Neural cell (in vitro differentiated cells): ENCODE data around the gene SLC5A5. TPM values are rescaled to one million over a fixed set of nuclear protein-coding genes. Genes with fewer than 3 reads are reported as not detected.

Experiments
- H2AFZ ChIP-seq: fragments of 200-600, 300-800 bp; sonication (generic), shearing (Covaris generic); 2 replicates; pipeline ENCODE4 v1.6.0; 2014; ENCODE audit warnings: low read depth, mild to moderate bottlenecking, antibody characterized with exemption, low read length, moderate library complexity
- H3F3A ChIP-seq: fragments of 200-600 bp; shearing (Covaris generic); 2 replicates; pipeline ENCODE4 v1.6.1; 2016; ENCODE audit warnings: mild to moderate bottlenecking, moderate library complexity, mixed read lengths, antibody characterized with exemption, low read length; ENCODE audit not compliant: insufficient read depth, poor library complexity, severe bottlenecking
- H3K27ac ChIP-seq: fragments of 200-600, 300-800 bp; sonication (generic), shearing (Covaris generic); 2 replicates; pipeline ENCODE4 v1.5.1; 2014; ENCODE audit warnings: mild to moderate bottlenecking, low read length, moderate library complexity
- H3K27me3 ChIP-seq: fragments of 300-800, 200-600 bp; sonication (generic), shearing (Covaris generic); 2 replicates; pipeline ENCODE4 v1.6.0; 2014; ENCODE audit warnings: mild to moderate bottlenecking, low read depth, low read length, moderate library complexity; ENCODE audit not compliant: insufficient read depth
- H3K36me3 ChIP-seq: fragments of 300-800, 200-600 bp; sonication (generic), shearing (Covaris generic); 2 replicates; pipeline ENCODE4 v1.5.1; 2014; ENCODE audit warnings: mild to moderate bottlenecking, antibody characterized with exemption, low read length, moderate library complexity; ENCODE audit not compliant: insufficient read depth
- H3K4me2 ChIP-seq: fragments of 300-800, 200-600 bp; sonication (generic), shearing (Covaris generic); 2 replicates; pipeline ENCODE4 v1.6.0; 2014; ENCODE audit warnings: mild to moderate bottlenecking, low read length
- H3K4me3 ChIP-seq: fragments of 300-800, 200-600 bp; sonication (generic), shearing (Covaris generic); 2 replicates; pipeline ENCODE4 v1.5.1; 2014; ENCODE audit warnings: mild to moderate bottlenecking, low read length, moderate library complexity
- H3K79me2 ChIP-seq: fragments of 200-600 bp; shearing (Covaris generic); replicated peaks from 2 replicates; pipeline ENCODE4 v1.6.0; 2014; ENCODE audit warnings: mild to moderate bottlenecking, low read length, moderate library complexity; ENCODE audit not compliant: insufficient read depth
- H3K9ac ChIP-seq: fragments of 300-800, 200-600 bp; sonication (generic), shearing (Covaris generic); 2 replicates; pipeline ENCODE4 v1.6.1; 2016; ENCODE audit warnings: mild to moderate bottlenecking, low read length, mixed read lengths
- H3K9me2 ChIP-seq: fragments of 200-600 bp; shearing (Covaris generic); 2 replicates; pipeline ENCODE4 v1.6.1; 2016; ENCODE audit warnings: mild to moderate bottlenecking, low read length, mixed read lengths; ENCODE audit not compliant: insufficient read depth
- H3K9me3 ChIP-seq: fragments of 200-600, 300-800 bp; sonication (generic), shearing (Covaris generic); 2 replicates; pipeline ENCODE4 v1.6.1; 2016; ENCODE audit warnings: mild to moderate bottlenecking, mixed run types, low read length, moderate library complexity, mixed read lengths
- H4K20me1 ChIP-seq: fragments of 200-600 bp; shearing (Covaris generic); 2 replicates; pipeline ENCODE4 v1.6.1; 2016; ENCODE audit warnings: mild to moderate bottlenecking, mixed run types; ENCODE audit not compliant: insufficient read depth
- CTCF ChIP-seq: fragments of 450-650 bp; IDR thresholded peaks from 2 replicates; pipeline ENCODE4 v1.5.1; 2014; ENCODE audit warnings: antibody characterized with exemption, mild to moderate bottlenecking, moderate library complexity; ENCODE audit not compliant: poor library complexity, severe bottlenecking
- EP300 ChIP-seq: fragments of 450-650 bp; conservative IDR thresholded peaks from 2 replicates; pipeline ENCODE4 v1.6.1; 2014; ENCODE audit warnings: antibody characterized with exemption, mild to moderate bottlenecking, moderate library complexity; ENCODE audit not compliant: poor library complexity, severe bottlenecking
- EZH2 ChIP-seq: fragments of 200-600, 300-800 bp; shearing (Covaris generic), sonication (generic); IDR thresholded peaks from 2 replicates; pipeline ENCODE4 v1.6.1; 2014; ENCODE audit warnings: antibody characterized with exemption, low read length, borderline replicate concordance, mild to moderate bottlenecking; ENCODE audit not compliant: insufficient read depth, poor library complexity, severe bottlenecking
- MXI1 ChIP-seq: fragments of 450-650 bp; conservative IDR thresholded peaks from 2 replicates; pipeline ENCODE4 v1.6.1; 2014; ENCODE audit warnings: antibody characterized with exemption, mild to moderate bottlenecking; ENCODE audit not compliant: poor library complexity, severe bottlenecking
- POLR2AphosphoS5 ChIP-seq: IDR thresholded peaks from 2 replicates; pipeline ENCODE4 v1.6.1; 2012
- RAD21 ChIP-seq: fragments of 450-650 bp; conservative IDR thresholded peaks from 2 replicates; pipeline ENCODE4 v1.6.1; 2014; ENCODE audit warnings: antibody characterized with exemption, mild to moderate bottlenecking, moderate library complexity
- REST ChIP-seq: IDR thresholded peaks from 2 replicates; pipeline ENCODE4 v1.6.1; 2012; ENCODE audit warnings: borderline replicate concordance
- SMC3 ChIP-seq: fragments of 450-650 bp; conservative IDR thresholded peaks from 2 replicates; pipeline ENCODE4 v1.6.1; 2014; ENCODE audit warnings: antibody characterized with exemption, mild to moderate bottlenecking, moderate library complexity; ENCODE audit not compliant: poor library complexity
- TAF1 ChIP-seq: IDR thresholded peaks from 2 replicates; pipeline ENCODE4 v1.6.1; 2012; ENCODE audit warnings: low read depth
- polyA plus RNA-seq: library from polyadenylated mRNA; depleted of rRNA; stranded (reverse); fragments of >200 nt; gene quantifications from 2 replicates; pipeline ENCODE4 v1.2.3, GENCODE V29; 2014

The SLC5A5 gene
- polyA plus RNA-seq, 1 donor from 2014 or later = not detected

GRCh38 chr19:17837972-17838371, 33.8 kb upstream of the SLC5A5 start:
- Histone ChIP-seq H3K9ac (no peak overlapping the region), H3K79me2 (no peaks in the 10 kb centered on the region), H4K20me1 (no peaks in the 10 kb centered on the region), H3K27ac (no peak overlapping the region), H3K9me2 (no peaks in the 10 kb centered on the region), H2AFZ (no peak overlapping the region), H3F3A (no peaks in the 10 kb centered on the region), H3K4me3 (no peak overlapping the region), H3K4me2 (no peak overlapping the region), H3K36me3 (no peaks in the 10 kb centered on the region), H3K9me3 (no peaks in the 10 kb centered on the region), H3K27me3 (peaks cover 14% of the 10 kb centered on the region)
- no peak for TF ChIP-seq EZH2
- TF ChIP-seq SMC3 = no peak
- TF ChIP-seq POLR2AphosphoS5 = no peak
- no peak for TF ChIP-seq REST
- TF ChIP-seq MXI1 = no peak
- TF ChIP-seq CTCF = no peak
- no peak for TF ChIP-seq RAD21
- TF ChIP-seq EP300 = no peak
- no peak for TF ChIP-seq TAF1

GRCh38 chr19:17840019-17840418, 31.7 kb upstream of the SLC5A5 start:
- Histone ChIP-seq H3F3A (no peaks in the 10 kb centered on the region), H3K36me3 (no peaks in the 10 kb centered on the region), H3K27me3 (peaks cover 14% of the 10 kb centered on the region), H3K9me2 (no peaks in the 10 kb centered on the region), H3K79me2 (no peaks in the 10 kb centered on the region), H3K9me3 (no peaks in the 10 kb centered on the region), H2AFZ (no peak overlapping the region), H3K4me2 (no peak overlapping the region), H3K4me3 (no peak overlapping the region), H3K27ac (no peak overlapping the region), H4K20me1 (no peaks in the 10 kb centered on the region), H3K9ac (no peak overlapping the region)
- TF ChIP-seq REST (no peak), RAD21 (no peak)
